Measurements from ENCODE around the gene EIF4E2.
A peak's percentile ranks its signal among the peaks of the same experiment; 100 is the strongest.

Gene EIF4E2

GRCh38 chr2:232535761-232536530 lies 14.5 kb upstream of the EIF4E2 start:
- in situ Hi-C loops (cut with HindIII; ENCODE audit: low pct_unique_long_range_greater_than_20kb, low sequenced_read_pairs) = no loop called here
- no peak for DNase-seq (ENCODE audit: low read depth in 1 of 2, low spot score in 1 of 2)
- no peak for TF ChIP-seq JUND (IDR thresholded peaks at IDR 0.05; ENCODE audit: low read depth)

GRCh38 chr2:232537079-232537478 lies 13.4 kb upstream of the EIF4E2 start:
- no peak for TF ChIP-seq JUND (IDR thresholded peaks at IDR 0.05; ENCODE audit: low read depth)
- peak in 1 of 2 experiments; percentile 26 for DNase-seq (ENCODE audit: low read depth in 1 of 2, low spot score in 1 of 2)
- in situ Hi-C loops (cut with HindIII; ENCODE audit: low pct_unique_long_range_greater_than_20kb, low sequenced_read_pairs) = no loop called here

- DNase-seq (ENCODE audit: low read depth in 1 of 2, low spot score in 1 of 2) = no peak
- in situ Hi-C loops (cut with HindIII; ENCODE audit: low pct_unique_long_range_greater_than_20kb, low sequenced_read_pairs) = no loop called here
- no peak for TF ChIP-seq JUND (IDR thresholded peaks at IDR 0.05; ENCODE audit: low read depth)
Observed at GRCh38 chr2:232537499-232537898, 13.0 kb upstream of the EIF4E2 start.

GRCh38 chr2:232538671-232539070 lies 11.8 kb upstream of the EIF4E2 start:
- no peak for DNase-seq (ENCODE audit: low read depth in 1 of 2, low spot score in 1 of 2)
- TF ChIP-seq JUND (IDR thresholded peaks at IDR 0.05; ENCODE audit: low read depth) = no peak
- in situ Hi-C loops (cut with HindIII; ENCODE audit: low pct_unique_long_range_greater_than_20kb, low sequenced_read_pairs) = no loop called here

- in situ Hi-C loops (cut with HindIII; ENCODE audit: low pct_unique_long_range_greater_than_20kb, low sequenced_read_pairs) = no loop called here
- no peak for TF ChIP-seq JUND (IDR thresholded peaks at IDR 0.05; ENCODE audit: low read depth)
- peak in 1 of 2 experiments; percentile 22 for DNase-seq (ENCODE audit: low read depth in 1 of 2, low spot score in 1 of 2)
Observed at GRCh38 chr2:232539298-232540231, 10.9 kb upstream of the EIF4E2 start, which contains the start of gene CHRNG. CHRNG (plus strand) TSS chr2:232539692; CDS start chr2:232539748, 56 bp downstream.

GRCh38 chr2:232540441-232541041 lies 9.9 kb upstream of the EIF4E2 start:
- no peak for TF ChIP-seq JUND (IDR thresholded peaks at IDR 0.05; ENCODE audit: low read depth)
- in situ Hi-C loops (cut with HindIII; ENCODE audit: low pct_unique_long_range_greater_than_20kb, low sequenced_read_pairs) = no loop called here
- no peak for DNase-seq (ENCODE audit: low read depth in 1 of 2, low spot score in 1 of 2)

- TF ChIP-seq JUND (IDR thresholded peaks at IDR 0.05; ENCODE audit: low read depth) = no peak
- DNase-seq (ENCODE audit: low read depth in 1 of 2, low spot score in 1 of 2) = no peak
- in situ Hi-C loops (cut with HindIII; ENCODE audit: low pct_unique_long_range_greater_than_20kb, low sequenced_read_pairs) = no loop called here
Observed at GRCh38 chr2:232541195-232541960, 9.1 kb upstream of the EIF4E2 start.

- in situ Hi-C loops (cut with HindIII; ENCODE audit: low pct_unique_long_range_greater_than_20kb, low sequenced_read_pairs) = no loop called here
- no peak for TF ChIP-seq JUND (IDR thresholded peaks at IDR 0.05; ENCODE audit: low read depth)
- DNase-seq (ENCODE audit: low read depth in 1 of 2, low spot score in 1 of 2) = no peak
Observed at GRCh38 chr2:232541961-232542714, 8.4 kb upstream of the EIF4E2 start.

- no peak for TF ChIP-seq JUND (IDR thresholded peaks at IDR 0.05; ENCODE audit: low read depth)
- DNase-seq (ENCODE audit: low read depth in 1 of 2, low spot score in 1 of 2) = no peak
- in situ Hi-C loops (cut with HindIII; ENCODE audit: low pct_unique_long_range_greater_than_20kb, low sequenced_read_pairs) = no loop called here
Observed at GRCh38 chr2:232542715-232543467, 7.6 kb upstream of the EIF4E2 start.

- no peak for TF ChIP-seq JUND (IDR thresholded peaks at IDR 0.05; ENCODE audit: low read depth)
Observed at GRCh38 chr2:232543491-232543890, 7.0 kb upstream of the EIF4E2 start.

More at GRCh38 chr2:232543491-232543890, 7.0 kb upstream of the EIF4E2 start:
- no peak for DNase-seq (ENCODE audit: low read depth in 1 of 2, low spot score in 1 of 2)
- in situ Hi-C loops (cut with HindIII; ENCODE audit: low pct_unique_long_range_greater_than_20kb, low sequenced_read_pairs) = no loop called here

Data from T47D (cell line).